ENCODE results near the gene PARP3. TPM values are rescaled to one million over a fixed set of nuclear protein-coding genes. Genes with fewer than 3 reads are reported as not detected.
"Not testable (repeated sequence)": the region's sequence is repeated elsewhere in the genome, so short reads cannot be mapped to it uniquely, and the experiment has no call there.

Gene PARP3
- total RNA-seq, 1 donor, result 6.2 TPM

GRCh38 chr3:51977446-51978142, 35.4 kb downstream of the PARP3 start:
- peaks cover 48% of the 10 kb centered on the region for H3K4me1 ChIP-seq (ENCODE audit: insufficient read depth, low read length)
- no peak overlapping the region for H3K4me3 ChIP-seq (ENCODE audit: low read length)
- H3K27me3 ChIP-seq (ENCODE audit: insufficient read depth, low read length), result no peaks in the 10 kb centered on the region
- H3K9me3 ChIP-seq (ENCODE audit: low read depth, low read length), result no peaks in the 10 kb centered on the region

GRCh38 chr3:51978143-51978502, 36.0 kb downstream of the PARP3 start:
- Histone ChIP-seq H3K9me3 (ENCODE audit: low read depth, low read length) (no peaks in the 10 kb centered on the region), H3K4me3 (ENCODE audit: low read length) (no peak overlapping the region), H3K4me1 (ENCODE audit: insufficient read depth, low read length) (peaks cover 50% of the 10 kb centered on the region), H3K27me3 (ENCODE audit: insufficient read depth, low read length) (no peaks in the 10 kb centered on the region)

- peaks cover 40% of the 10 kb centered on the region for H3K4me1 ChIP-seq (ENCODE audit: insufficient read depth, low read length)
- no peaks in the 10 kb centered on the region for H3K9me3 ChIP-seq (ENCODE audit: low read depth, low read length)
- H3K27me3 ChIP-seq (ENCODE audit: insufficient read depth, low read length), result no peaks in the 10 kb centered on the region
- no peak overlapping the region for H3K4me3 ChIP-seq (ENCODE audit: low read length)
These were observed 38.1 kb downstream of the PARP3 start for GRCh38 chr3:51980253-51980652.

- H3K9me3 ChIP-seq (ENCODE audit: low read depth, low read length), result no peaks in the 10 kb centered on the region
- H3K4me1 ChIP-seq (ENCODE audit: insufficient read depth, low read length), result peaks cover 26% of the 10 kb centered on the region
- H3K4me3 ChIP-seq (ENCODE audit: low read length), result peak overlapping the region; percentile 54
- H3K27me3 ChIP-seq (ENCODE audit: insufficient read depth, low read length), result no peaks in the 10 kb centered on the region
These were observed 40.2 kb downstream of the PARP3 start for GRCh38 chr3:51982352-51982837.

- Histone ChIP-seq H3K9me3 (ENCODE audit: low read depth, low read length) (no peaks in the 10 kb centered on the region), H3K4me3 (ENCODE audit: low read length) (peak within 1 kb of the TSS; percentile 54), H3K4me1 (ENCODE audit: insufficient read depth, low read length) (peaks cover 26% of the 10 kb centered on the region), H3K27me3 (ENCODE audit: insufficient read depth, low read length) (no peaks in the 10 kb centered on the region)
These were observed 40.8 kb downstream of the PARP3 start, which contains the start of gene ACY1 for GRCh38 chr3:51982838-51983577. TSS of gene ACY1 (plus strand) at chr3:51983535. CDS start at chr3:51984065, 530 bp downstream.

- no peaks in the 10 kb centered on the region for H3K9me3 ChIP-seq (ENCODE audit: low read depth, low read length)
- H3K4me1 ChIP-seq (ENCODE audit: insufficient read depth, low read length), result peaks cover 26% of the 10 kb centered on the region
- H3K4me3 ChIP-seq (ENCODE audit: low read length), result peak overlapping the region; percentile 54
- H3K27me3 ChIP-seq (ENCODE audit: insufficient read depth, low read length), result no peaks in the 10 kb centered on the region
These were observed 41.6 kb downstream of the PARP3 start for GRCh38 chr3:51983578-51984268.

GRCh38 chr3:51984269-51984647, 42.1 kb downstream of the PARP3 start:
- no peak overlapping the region for H3K4me3 ChIP-seq (ENCODE audit: low read length)
- H3K27me3 ChIP-seq (ENCODE audit: insufficient read depth, low read length), result no peaks in the 10 kb centered on the region
- no peaks in the 10 kb centered on the region for H3K9me3 ChIP-seq (ENCODE audit: low read depth, low read length)
- H3K4me1 ChIP-seq (ENCODE audit: insufficient read depth, low read length), result peaks cover 26% of the 10 kb centered on the region

- Histone ChIP-seq H3K9me3 (ENCODE audit: low read depth, low read length) (no peaks in the 10 kb centered on the region), H3K27me3 (ENCODE audit: insufficient read depth, low read length) (no peaks in the 10 kb centered on the region), H3K4me3 (ENCODE audit: low read length) (no peak overlapping the region), H3K4me1 (ENCODE audit: insufficient read depth, low read length) (peaks cover 26% of the 10 kb centered on the region)
These were observed 42.9 kb downstream of the PARP3 start for GRCh38 chr3:51985063-51985462.

GRCh38 chr3:51986010-51986947, 44.1 kb downstream of the PARP3 start:
- no peaks in the 10 kb centered on the region for H3K9me3 ChIP-seq (ENCODE audit: low read depth, low read length)

GRCh38 chr3:51987568-51987967, 45.4 kb downstream of the PARP3 start:
- Histone ChIP-seq H3K27me3 (ENCODE audit: insufficient read depth, low read length) (no peaks in the 10 kb centered on the region), H3K4me1 (ENCODE audit: insufficient read depth, low read length) (peaks cover 12% of the 10 kb centered on the region), H3K4me3 (ENCODE audit: low read length) (no peak overlapping the region), H3K9me3 (ENCODE audit: low read depth, low read length) (no peaks in the 10 kb centered on the region)

More at GRCh38 chr3:51986010-51986947, 44.1 kb downstream of the PARP3 start:
- no peaks in the 10 kb centered on the region for H3K27me3 ChIP-seq (ENCODE audit: insufficient read depth, low read length)
- H3K4me1 ChIP-seq (ENCODE audit: insufficient read depth, low read length), result peaks cover 25% of the 10 kb centered on the region
- no peak overlapping the region for H3K4me3 ChIP-seq (ENCODE audit: low read length)

- H3K4me3 ChIP-seq (ENCODE audit: low read length), result no peak overlapping the region
- peaks cover 5% of the 10 kb centered on the region for H3K4me1 ChIP-seq (ENCODE audit: insufficient read depth, low read length)
- no peaks in the 10 kb centered on the region for H3K27me3 ChIP-seq (ENCODE audit: insufficient read depth, low read length)
- H3K9me3 ChIP-seq (ENCODE audit: low read depth, low read length), result no peaks in the 10 kb centered on the region
These were observed 46.4 kb downstream of the PARP3 start for GRCh38 chr3:51988286-51989146.

- H3K27me3 ChIP-seq (ENCODE audit: insufficient read depth, low read length); H3K9me3 ChIP-seq (ENCODE audit: low read depth, low read length); H3K4me3 ChIP-seq (ENCODE audit: low read length): not testable (repeated sequence)
- H3K4me1 ChIP-seq (ENCODE audit: insufficient read depth, low read length), result peaks cover 14% of the 10 kb centered on the region
These were observed 48.4 kb downstream of the PARP3 start for GRCh38 chr3:51990501-51990971.

GRCh38 chr3:51992017-51992682, 50.0 kb downstream of the PARP3 start:
- Histone ChIP-seq H3K4me1 (ENCODE audit: insufficient read depth, low read length) (peaks cover 14% of the 10 kb centered on the region), H3K4me3 (ENCODE audit: low read length) (no peak overlapping the region), H3K27me3 (ENCODE audit: insufficient read depth, low read length) (no peaks in the 10 kb centered on the region), H3K9me3 (ENCODE audit: low read depth, low read length) (no peaks in the 10 kb centered on the region)
